ENCODE measurements around the gene UNC45A. TPM values are rescaled to one million over a fixed set of nuclear protein-coding genes. Genes with fewer than 3 reads are reported as not detected.

Gene UNC45A
- total RNA-seq, 1 experiment from 2014 or later, result 31.5 TPM

GRCh38 chr15:90994417-90995311, 59.6 kb downstream of the UNC45A start, which contains the start of gene PRC1:
Gene PRC1 (minus strand): TSS chr15:90994535. CDS start chr15:90994417, 118 bp downstream.
- peak; percentile 97 for DNase-seq (ENCODE audit: extremely low read depth, low read depth)

GRCh38 chr15:90998737-90999136, 63.7 kb downstream of the UNC45A start:
- no peak for DNase-seq (ENCODE audit: extremely low read depth, low read depth)

GRCh38 chr15:91001209-91001608, 66.1 kb downstream of the UNC45A start:
- no peak for DNase-seq (ENCODE audit: extremely low read depth, low read depth)

Small RNAs within 50 kb of the gene (small RNA-seq; reads per million reads assigned to genes)
- 0 reads per million in 2 experiments for gene RF00019

Other genes with a start within 250 kb of the UNC45A start
- 9.9 and 10.6 TPM in 2 replicates for gene BLM, start 217.9 kb upstream of the UNC45A start, total RNA-seq (2014; rRNA removed; shearing (Covaris generic))
- 29.0 and 37.7 TPM in 2 replicates for gene FURIN, start 66.7 kb upstream of the UNC45A start, total RNA-seq (2014; rRNA removed; shearing (Covaris generic))
- gene FES, start 50.8 kb upstream of the UNC45A start, total RNA-seq (2014; rRNA removed; shearing (Covaris generic)), result 0.59 TPM in 1 of 2 replicates, not detected in the other
- 15.7 and 19.9 TPM in 2 replicates for gene MAN2A2, start 32.0 kb upstream of the UNC45A start, total RNA-seq (2014; rRNA removed; shearing (Covaris generic))
- 19.7 and 21.1 TPM in 2 replicates for gene HDDC3, start 2.7 kb upstream of the UNC45A start, total RNA-seq (2014; rRNA removed; shearing (Covaris generic))
- gene RCCD1, start 19.6 kb downstream of the UNC45A start, total RNA-seq (2014; rRNA removed; shearing (Covaris generic)), result 24.1 TPM in 2 replicates
- 168 and 185 TPM in 2 replicates for gene PRC1, start 59.2 kb downstream of the UNC45A start, total RNA-seq (2014; rRNA removed; shearing (Covaris generic))
- gene VPS33B, start 87.3 kb downstream of the UNC45A start, total RNA-seq (2014; rRNA removed; shearing (Covaris generic)), result 9.8 and 10.4 TPM in 2 replicates
- gene SV2B, start 165.0 kb downstream of the UNC45A start, total RNA-seq (2014; rRNA removed; shearing (Covaris generic)), result 0.03 and 0.05 TPM in 2 replicates